NCI-H128 (cell line): ENCODE results near the gene HIVEP2.

ENCODE experiments used
- DNase-seq: peaks from one replicate; lab custom pipeline; 2025; ENCODE audit not compliant: unreplicated experiment; lab: John Stamatoyannopoulos, UW

The HIVEP2 gene

DNA sequence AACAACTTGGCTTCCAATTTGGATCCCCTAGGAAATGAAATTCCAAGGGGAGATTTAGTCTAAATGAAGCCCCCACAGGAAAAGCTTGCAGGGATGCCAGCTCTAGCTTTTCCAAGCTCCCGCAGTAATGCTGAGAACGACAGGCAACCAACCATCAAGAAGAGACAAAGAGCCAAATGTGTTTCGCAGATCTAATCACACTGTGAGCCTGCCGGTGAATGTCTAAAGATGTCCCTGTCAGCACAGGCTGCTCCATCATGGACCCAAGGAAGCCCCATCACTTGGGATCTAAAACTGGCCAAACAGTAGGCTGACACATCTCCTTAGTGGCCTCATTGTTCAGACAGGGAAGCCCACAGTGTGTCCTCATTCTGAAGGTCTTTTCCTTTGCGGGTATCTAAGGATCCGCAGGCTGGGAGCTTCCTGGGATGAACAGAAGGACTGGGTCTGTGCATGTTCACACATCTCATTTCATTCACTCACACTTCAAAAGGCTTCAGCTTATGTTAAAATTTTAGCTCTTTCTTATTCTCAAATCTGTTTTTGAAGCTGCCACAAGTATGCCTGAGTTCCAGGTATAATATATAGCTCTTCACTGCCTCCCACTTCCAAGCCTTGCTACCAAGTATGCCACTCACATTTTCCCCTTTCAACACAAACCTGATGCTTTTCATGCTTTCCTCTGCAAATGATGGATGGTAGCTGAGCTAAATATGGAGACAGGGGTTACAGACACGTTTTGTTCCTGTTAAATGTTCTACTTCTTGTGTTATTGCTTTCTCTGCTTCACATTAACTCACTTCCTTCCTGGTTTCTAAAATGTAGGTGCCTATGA is 229.8 kb downstream of the HIVEP2 start:
- no peak for DNase-seq

DNA sequence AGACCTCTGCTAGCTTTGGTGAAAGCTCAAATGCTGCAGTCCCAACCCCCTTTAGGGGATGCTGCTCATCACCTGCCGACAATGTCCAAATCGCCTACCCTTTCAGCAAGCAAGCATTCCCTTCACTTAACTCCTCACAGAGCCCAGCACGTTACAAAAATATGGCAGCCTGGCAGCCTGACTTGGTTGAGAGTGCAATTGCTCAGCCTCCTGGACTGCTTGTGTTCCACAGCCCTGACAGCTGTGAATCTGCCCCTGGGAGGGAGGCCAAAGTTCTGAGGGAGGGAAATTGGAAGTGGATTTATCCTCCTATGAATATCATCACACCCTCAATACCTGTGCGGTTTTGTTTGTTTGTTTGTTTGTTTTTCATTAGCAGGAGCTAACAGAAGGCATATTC is 231.0 kb downstream of the HIVEP2 start:
- no peak for DNase-seq

DNA sequence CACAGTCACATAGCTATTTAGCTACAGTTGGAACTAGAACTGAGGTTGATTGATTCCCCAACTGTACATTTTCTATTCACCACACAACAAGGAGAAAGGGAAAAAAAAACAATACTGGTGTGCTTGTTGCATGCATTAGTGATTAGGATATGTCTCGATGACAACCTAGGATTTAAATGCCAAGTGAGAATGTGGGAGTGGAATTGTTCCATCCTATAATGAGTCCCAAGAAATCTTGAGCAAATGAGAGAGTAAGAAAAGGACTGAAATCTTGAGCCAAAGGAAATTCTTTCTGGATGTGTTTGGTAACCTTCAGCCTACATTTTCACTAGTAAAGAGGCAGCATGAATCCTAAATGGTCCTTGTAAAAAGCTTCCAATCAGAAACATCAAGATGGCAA is 232.7 kb downstream of the HIVEP2 start:
- DNase-seq = no peak

DNA sequence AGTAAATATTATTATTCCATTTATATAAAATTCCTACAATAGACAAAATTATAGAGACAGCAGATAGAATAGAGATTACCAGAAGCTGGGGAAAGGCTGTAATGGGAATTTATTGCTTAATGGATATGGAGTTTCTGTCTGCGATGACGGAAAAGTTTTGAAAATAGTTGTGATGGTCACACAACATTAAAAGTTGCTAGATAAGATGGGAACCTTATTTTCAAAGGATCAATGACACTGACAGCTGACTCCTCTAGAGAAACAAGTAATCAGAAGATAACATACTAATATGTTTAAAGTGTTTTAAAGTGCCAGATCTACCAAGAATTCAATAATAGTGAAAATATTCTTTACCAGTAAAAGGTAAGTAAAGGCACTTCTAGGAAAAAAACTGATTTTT is 236.3 kb downstream of the HIVEP2 start:
- no peak for DNase-seq

DNA sequence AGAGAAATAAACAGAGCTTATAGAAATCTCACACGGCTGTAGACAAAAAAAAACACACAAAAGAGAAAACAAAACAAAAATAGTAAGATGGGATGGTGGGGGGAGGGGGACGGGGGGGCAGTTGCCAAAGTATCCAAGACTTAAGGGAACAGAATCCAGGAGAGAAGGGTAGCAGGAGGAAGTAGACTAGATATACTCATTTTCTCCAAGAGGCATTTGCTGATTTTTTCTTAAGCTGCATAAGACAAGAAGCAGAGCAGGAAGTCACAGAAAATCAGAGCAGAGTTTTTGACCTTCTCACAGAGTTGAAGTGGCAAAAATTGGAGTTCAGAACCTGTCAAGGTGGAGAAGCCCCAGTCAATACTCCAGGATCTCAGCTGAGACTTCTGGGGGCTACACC is 237.7 kb downstream of the HIVEP2 start:
- no peak for DNase-seq

DNA sequence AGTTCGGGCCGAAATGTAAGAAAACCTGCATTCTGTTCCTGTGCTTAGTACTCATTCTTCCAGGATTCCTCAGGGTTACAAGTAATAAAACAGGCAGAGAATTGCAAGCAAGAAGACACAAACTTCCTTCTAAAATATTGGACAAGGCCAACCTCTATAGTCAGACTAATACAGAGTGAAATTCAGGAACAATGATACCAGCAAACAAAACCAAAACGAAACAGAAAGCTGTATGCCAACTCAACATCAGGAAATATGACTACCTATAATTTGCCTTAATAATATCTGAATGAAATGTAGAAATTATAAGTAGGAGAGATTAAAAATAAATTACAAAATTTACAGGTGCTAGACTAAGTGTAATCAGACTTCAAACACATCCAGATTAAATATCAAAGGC is 238.8 kb downstream of the HIVEP2 start:
- DNase-seq = no peak

DNA sequence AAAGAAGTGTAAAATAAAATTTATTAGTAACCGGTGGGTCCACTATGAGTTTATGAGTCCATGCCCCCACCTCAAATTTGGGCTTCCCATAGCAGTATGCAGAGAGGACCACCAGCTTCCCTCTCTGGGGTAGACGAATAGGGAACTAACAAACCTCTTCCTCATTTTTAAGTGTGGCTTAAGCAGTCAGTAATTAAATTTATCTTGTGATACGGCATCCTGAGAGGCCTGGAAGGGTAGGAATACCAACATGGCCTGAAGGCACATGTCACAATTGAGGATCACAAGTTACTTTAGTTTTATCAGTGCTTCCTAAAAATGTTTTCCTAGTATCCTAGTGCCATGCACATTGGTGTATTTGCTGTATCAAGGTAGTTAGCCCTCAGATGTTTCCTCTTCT is 239.9 kb downstream of the HIVEP2 start:
- DNase-seq = no peak

DNA sequence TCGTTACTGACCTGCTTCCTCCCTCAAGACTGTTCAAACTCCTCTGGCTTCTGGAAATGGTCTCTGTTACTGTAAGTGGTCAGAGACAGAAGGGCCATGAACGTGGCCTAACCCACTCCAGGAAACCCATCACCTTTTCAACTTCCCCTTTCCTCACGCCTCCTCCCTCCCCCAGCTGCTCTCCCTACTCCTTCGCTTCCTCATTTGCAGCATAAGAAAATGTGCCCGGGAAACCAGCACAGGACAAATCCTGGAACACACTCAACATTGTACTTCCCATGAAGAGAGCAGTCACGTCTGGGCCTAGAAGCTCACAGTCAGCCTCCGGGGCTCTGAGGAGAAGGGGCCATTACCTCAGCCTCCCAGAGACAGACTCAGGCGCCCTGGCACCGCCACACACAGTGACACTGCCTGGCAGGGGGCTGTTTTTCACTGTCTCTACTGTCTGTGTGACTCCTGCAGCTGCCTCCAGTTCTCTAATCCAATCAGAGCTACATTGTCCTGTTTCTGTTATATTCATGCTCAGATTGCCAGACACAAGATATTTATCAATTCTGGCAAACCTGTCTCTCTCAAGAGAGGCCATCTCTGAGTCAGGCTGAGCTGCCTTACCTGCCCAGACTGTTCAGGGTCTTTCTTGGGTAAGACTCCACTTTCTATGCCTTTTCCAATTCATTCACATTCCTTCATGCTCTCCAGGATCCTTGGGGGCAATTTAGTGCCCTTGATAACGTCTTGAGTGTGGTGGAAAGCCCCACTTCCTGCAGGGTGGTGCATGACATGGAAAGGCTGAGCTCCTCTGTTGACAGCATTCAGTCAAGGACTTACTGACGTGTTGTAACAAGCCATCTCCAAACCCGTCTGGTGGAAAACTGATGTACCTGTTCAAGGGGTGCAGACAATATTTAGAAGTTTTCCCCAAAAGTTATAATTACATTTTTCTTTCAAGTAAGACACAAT is 242.2 kb downstream of the HIVEP2 start:
- DNase-seq = no peak
